ENCODE data around the gene ASTE1.
A peak's percentile ranks its signal among the peaks of the same experiment; 100 is the strongest.
"Not testable (repeated sequence)": the region's sequence is repeated elsewhere in the genome, so short reads cannot be mapped to it uniquely, and the experiment has no call there.

ASTE1 gene, protein sequence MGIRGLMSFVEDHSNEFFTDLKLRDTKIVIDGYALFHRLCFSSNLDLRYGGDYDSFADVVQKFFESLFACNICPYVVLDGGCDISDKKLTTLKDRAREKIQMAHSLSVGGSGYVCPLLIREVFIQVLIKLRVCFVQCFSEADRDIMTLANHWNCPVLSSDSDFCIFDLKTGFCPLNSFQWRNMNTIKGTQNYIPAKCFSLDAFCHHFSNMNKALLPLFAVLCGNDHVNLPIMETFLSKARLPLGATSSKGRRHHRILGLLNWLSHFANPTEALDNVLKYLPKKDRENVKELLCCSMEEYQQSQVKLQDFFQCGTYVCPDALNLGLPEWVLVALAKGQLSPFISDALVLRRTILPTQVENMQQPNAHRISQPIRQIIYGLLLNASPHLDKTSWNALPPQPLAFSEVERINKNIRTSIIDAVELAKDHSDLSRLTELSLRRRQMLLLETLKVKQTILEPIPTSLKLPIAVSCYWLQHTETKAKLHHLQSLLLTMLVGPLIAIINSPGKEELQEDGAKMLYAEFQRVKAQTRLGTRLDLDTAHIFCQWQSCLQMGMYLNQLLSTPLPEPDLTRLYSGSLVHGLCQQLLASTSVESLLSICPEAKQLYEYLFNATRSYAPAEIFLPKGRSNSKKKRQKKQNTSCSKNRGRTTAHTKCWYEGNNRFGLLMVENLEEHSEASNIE

DNA sequence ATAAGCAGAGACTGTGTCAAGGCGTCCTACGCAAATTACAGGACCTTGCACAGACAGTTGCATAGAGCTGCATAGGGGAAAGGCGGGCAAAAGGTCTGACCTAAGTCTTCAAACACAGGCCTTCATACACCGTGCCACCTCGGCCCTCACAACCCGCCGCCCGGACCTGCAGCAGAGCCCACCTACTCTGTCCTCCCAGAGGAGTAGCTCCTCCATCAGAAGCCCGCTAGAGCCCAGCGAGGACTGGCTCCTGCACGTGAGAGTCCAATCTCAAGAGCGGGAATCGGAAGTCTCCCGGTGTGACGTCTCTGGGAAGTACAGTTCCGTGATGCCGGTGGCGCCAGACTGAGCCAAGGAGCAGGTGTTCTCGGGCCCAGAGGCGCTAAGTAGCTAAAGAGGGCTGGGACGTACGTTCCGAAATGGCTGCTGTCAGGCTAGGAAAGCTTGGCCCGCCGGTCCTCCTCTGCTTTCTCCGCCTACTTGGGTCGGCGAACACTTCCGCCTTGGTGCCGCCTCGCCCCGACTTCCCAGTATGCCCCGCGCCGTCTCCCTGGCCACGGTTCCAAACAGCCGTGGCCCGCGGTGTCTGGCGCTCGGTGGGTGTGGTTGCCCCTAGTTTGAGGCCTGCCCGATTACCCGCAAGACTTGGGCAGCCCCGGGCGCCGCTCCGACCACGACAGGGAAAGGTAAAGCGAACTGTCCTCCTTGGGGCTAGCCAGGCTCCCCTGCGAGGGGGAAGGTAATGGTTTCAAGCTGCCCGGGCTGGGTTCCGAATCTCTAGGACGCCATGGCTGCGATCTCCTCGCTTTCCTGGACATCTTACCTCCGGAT lies at the start of gene ASTE1, which contains the start of gene NEK11:
TSS of gene ASTE1 (minus strand) at position 505 of the 831 bp plus-strand sequence. CDS start 1,519 bp downstream, outside the sequence.
TSS of gene NEK11 (plus strand) at position 557 of the 831 bp plus-strand sequence. CDS start 2,832 bp downstream, outside the sequence.
- DNase-seq (ENCODE audit: low read depth in 2 of 2): peak; percentile 82 to 90

DNA sequence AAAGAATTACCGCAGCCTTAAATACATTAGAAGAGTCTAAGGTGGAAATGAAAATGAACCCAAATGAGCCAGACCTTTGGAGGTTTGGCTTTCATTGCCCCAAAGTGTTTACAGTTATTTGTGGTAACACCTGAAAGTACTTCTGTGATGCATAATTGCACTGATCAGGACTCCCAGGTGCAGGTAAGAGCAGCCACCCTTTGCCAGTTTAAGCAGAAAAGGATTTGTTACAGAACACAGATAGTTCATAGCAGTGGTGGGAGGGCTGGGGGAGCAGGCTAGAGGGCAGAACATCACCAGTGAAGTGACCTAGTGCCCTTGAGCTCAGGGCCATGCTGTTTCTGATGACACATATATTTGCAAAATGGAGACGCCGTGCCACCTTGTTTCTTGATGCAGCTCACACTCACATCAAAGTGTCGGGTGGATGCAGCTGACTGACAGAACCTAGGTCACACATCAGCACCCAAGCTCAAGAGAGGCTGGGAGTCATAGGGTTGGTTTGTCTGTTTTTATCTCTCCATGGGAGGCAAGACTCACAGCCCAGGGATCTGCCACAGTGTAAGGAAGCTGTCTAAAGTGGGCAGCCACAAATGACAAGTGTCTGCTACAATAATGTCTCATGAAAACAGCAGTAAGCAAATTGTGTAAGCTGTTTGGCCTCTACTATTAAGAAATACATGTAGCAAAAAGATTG lies 49.2 kb upstream of the ASTE1 start:
- DNase-seq (ENCODE audit: low read depth in 2 of 2): no peak

DNA sequence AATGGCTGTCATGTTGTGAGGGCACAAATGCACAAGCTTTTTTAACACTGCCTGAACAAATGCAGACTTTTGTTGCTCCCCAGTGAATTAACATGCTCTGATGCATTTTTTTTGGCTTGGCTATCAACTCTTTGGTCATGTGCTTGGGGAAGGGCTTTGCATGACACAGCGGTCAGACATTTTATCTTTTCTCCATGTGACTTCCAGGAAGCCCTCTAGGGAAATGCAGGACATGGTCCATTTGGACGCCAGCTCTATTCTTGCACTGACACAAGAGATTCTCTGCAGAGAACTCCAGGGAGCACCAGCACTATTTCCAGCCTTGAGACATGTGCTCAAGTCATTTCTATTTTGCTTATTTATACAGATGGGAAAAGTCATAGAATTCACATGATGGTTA lies 46.2 kb upstream of the ASTE1 start:
- DNase-seq (ENCODE audit: low read depth in 2 of 2): no peak

DNA sequence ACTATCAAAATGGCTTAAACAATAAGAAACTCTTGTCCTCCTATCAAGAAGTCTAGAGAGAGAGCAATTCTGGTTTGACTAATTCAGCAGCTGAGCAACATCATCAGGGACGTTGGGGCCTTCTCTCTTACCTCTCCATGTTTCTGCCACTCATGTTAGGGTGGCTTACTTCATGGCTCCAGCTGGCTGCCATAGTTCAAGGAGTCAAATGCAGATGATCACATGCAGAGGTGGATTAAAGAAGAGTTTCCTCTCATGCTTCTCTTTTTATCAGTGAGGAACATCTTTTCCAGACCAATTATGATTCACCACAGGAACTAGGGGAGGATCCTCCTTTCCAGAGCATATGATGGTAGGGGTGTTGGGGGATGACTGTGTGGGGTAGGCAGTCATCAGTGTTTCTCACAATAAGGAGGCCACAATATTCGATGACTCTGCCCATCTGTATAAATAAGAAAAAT lies 45.5 kb upstream of the ASTE1 start:
- DNase-seq (ENCODE audit: low read depth in 2 of 2): no peak

DNA sequence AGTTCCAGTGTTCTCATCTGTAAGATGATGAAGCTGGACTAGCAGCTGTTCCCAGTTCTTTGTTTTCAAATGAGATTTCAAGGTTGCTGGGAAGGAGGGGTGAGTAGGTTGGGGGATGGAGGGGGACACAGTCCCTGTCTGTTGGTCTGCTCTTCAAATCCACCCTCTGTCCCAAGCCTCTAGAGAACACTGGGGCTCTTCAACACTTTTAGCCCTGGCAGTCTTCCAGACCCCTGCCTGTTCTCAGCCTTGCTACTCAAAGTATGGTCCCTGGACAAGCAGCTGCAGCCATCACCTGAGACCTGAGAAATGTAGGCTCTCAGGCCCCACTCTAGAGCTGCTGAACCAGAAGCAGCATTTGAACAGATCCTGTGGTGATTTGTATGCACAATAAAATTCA lies 41.4 kb upstream of the ASTE1 start:
- DNase-seq (ENCODE audit: low read depth in 2 of 2): no peak

DNA sequence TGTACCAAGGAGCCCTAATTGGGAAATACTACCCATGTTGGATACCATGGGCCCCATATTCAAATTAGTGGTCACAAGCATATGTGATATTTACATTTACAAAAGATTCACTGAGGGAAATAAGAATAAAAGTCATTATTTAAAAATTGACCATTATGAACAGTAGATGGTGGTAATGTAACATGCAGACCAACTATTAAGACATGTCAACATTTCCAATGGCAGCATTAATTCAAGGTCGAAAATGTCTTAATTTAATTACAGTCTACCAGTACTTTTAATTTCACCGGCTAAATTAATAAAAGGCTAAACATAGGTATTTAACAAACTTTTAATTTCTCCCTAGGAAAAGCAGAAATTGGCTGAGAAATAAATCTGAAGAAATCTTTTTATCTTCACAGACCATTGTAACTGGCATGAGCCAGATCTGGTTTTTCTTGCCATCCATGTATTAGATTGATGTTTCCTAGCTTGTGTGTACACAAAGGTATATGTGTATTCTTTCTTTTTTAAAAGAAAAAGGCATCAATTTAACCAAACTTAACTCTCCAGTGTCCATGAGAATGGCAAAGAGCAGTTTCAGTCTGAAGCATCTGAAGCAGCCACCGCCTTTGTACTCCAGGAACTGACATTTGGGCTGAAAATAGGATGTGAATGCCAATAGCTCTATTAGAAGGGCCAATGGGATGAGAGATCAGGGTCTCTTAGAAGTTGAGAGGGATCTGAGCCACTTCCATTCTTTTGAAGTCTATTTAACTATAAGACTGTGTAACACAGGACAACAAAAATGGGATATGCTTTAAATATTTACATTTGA lies 26.6 kb upstream of the ASTE1 start:
- DNase-seq (ENCODE audit: low read depth in 2 of 2): no peak

DNA sequence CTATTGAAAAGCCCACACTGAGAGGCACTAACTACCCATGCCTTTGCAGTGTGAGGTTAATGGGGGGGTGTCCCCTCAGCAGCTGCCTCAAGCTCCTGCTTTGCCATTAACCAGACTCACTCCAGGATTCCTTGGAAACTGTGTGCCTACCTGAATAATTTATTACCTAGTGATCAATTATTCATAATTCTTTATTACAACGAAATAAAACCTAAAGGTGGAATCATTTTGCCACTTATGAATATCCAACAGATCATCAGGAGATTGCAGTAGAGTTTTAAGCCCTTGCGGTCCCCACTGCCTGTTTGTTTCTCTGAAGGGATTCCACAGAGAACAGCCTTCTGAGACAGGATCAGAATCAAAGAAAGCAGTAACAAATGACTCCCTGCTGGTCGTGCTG lies 23.4 kb upstream of the ASTE1 start:
- no peak for DNase-seq (ENCODE audit: low read depth in 2 of 2)

DNA sequence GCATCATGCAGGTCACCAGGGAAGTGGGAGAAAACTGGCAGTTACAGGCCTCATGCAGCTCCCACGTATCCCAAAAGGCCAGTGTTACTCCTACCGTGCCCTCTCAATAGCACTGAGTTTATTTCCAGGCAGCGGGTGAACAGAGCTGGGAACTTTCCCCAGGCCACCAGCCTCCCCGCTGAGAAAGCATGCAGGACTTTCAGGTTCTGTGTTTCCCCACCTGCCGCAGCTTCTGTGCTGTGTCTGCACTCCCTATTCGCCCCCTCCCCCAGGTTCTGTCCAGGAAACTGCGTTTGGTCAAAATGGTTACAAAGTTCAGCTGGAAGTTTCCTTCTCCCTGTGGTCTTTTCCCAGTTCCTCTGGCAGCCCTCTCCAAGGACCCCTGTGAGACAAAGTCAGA lies 21.4 kb upstream of the ASTE1 start:
- DNase-seq (ENCODE audit: low read depth in 2 of 2): no peak

DNA sequence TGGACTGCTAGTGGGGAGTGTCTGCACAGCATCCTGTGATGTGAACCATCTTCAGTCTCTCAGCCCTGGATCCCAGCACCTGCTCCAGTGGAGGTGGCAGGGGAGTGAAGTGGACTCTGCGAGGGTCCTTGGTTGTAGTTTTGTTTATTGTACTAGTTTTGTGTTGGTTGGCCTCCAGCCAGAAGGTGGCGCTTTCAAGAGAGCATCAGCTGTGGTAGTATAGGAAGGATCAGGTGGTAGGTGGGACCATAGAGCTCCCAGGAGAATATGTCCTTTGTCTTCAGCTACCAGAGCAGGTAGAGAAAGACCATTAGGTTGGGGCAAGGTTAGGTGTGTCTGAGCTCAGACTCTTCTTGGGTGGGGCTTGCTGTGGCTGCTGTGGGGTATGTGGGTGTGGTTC lies 21.0 kb upstream of the ASTE1 start:
- no peak for DNase-seq (ENCODE audit: low read depth in 2 of 2)

DNA sequence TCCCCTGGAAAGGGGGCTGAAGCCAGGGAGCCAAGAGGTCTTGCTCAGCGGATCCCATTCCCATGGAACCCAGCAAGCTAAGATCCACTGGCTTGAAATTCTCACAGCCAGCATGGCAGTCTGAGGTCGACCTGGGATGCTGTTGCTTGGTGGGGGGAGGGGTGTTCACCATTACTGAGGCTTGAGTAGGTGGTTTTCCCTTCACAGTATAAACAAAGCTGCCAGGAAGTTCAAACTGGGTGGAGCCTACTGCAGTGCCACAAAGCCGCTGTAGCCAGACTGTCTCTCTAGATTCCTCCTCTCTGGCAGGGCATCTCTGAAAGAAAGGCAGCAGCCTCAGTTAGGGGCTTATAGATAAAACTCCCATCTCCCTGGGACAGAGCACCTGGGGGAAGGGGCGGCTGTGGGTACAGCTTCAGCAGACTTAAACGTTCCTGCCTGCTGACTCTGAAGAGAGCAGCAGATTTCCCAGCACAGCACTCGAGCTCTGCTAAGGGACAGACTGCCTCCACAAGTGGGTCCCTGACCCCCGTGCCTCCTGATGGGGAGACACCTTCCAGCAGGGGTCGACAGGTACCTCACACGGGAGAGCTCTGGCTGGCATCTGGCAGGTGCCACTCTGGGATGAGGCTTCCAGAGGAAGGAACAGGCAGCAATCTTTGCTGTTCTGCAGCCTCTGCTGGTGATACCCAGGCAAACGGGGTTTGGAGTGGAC lies 15.8 kb upstream of the ASTE1 start:
- DNase-seq (ENCODE audit: low read depth in 2 of 2): not testable (repeated sequence)

DNA sequence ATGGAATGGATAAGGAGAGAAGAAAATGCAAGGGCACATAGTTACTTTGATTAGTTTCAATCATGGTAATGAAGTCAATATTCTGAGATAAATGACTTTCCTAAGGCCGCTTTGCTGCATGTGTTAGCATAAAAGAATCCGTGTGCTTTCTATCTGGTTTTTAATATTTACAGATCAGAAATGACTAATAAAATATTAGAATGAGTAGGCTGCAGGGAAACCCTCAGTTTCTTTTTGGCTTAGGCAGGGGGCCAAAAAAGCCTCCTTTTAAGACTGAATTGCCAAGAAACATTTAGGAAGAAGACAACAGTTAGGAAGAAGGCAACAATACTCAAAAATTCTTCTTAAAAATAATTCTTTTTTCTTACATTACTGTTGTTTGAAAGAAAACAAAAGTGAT lies 11.7 kb upstream of the ASTE1 start:
- no peak for DNase-seq (ENCODE audit: low read depth in 2 of 2)

DNA sequence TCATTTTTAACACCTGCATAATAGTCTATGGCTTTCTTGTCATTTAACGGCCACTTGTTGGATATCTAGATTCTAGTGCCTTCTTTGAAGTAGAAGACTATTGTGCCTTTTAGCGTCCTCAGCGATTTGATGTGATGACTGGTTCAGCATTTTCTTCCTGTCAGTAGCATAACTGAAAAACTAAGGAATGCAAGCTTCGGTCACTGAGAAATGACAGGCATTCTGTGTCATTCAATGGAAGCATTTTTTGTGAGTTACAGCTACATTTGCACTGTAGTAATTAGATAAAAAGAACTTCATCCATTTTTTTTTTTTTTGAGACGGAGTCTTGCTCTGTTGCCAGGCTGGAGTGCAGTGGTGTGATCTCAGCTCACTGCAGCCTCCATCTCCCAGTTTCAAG lies 10.4 kb upstream of the ASTE1 start:
- DNase-seq (ENCODE audit: low read depth in 2 of 2): no peak

DNA sequence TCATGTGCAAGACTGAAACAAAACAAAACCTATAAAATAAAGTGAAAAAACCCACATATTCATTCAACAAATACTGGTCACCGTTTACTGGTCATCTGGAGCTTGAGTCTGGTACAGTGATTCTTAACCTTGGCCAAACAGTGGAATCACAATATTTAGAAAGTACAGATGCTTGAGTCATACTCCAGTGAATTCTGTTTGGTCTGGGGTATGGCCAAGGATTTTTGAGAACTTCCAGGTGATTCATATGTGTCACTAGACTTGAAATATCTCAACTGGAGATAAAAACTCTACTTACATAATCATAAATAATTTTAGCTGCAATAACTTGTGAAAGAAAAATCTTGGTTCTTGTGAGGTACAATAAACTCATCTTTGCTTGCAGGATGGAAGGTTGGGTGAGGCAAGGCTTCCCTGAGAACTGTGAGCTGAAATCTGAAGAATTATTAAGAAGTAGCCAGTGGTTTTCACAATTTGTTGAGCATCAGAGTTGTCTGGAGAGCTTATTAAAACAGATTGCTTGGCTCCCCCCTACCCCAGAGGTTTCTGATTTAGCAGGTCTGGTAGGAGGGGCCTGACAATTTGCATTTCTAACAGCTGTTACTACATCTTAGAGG lies 9.7 kb upstream of the ASTE1 start:
- DNase-seq (ENCODE audit: low read depth in 2 of 2): no peak

DNA sequence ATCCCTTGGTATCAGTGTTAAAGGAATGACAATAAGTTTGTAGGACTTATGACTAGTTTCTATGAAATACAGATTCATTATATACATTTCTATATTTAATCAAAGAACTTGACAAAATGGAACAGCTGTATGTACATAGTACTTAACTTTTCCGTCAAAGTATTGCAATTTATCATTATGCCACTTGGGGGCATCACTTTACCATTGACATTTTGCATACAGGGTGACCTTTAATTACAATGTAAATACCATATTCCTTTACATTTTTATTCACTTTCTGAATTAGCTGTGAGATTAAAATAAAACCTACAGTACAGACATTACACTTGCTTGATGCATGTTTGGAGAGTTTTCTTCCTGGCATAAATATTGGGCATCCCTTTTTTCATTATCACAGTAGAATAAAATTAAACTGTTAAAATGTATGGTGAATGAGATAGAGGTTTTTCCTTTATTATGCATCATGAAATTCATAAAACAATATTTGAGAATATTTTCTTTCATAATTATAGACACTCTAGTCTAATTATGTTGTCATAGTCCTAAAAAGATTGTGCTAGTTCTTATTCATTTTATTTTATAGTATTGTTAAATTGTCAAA lies 7.0 kb upstream of the ASTE1 start:
- DNase-seq (ENCODE audit: low read depth in 2 of 2): no peak

DNA sequence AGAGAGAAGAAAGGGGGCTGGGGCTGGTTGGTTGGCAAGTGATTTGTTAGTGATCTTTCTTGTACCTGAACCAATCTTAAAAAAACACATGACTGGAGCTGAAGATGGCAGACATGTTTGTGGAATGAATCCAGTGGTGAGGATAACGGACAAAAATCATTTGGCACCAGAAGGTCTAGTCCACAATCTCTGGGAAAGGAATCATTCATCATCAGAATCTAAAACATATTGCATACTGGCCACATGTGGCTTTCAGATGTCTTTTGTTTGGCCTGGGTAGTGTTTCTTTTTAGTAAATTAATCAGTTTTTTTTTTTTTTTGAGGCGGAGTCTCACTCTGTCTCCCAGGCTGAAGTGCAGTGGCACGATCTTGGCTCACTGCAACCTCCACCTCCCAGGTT lies 5.0 kb upstream of the ASTE1 start:
- no peak for DNase-seq (ENCODE audit: low read depth in 2 of 2)

DNA sequence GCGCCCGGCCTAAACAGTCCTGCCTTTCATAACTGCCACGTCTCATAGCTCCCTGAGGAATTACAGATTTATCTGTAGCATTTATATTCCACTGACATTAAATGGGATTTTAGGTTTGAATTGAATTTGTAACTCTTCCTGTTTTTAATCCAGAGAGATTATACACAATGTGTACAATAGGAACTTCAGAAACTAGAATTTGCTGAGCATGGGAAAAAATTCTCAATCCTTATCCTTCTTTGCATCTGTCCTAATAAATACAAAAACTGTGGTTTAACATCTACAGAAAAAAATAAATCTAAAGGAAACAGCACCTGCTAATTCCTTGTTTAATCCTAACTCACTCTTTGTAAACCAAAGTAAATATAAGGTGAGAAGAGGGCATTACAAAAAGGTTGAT lies 2.2 kb upstream of the ASTE1 start:
- DNase-seq (ENCODE audit: low read depth in 2 of 2): no peak

DNA sequence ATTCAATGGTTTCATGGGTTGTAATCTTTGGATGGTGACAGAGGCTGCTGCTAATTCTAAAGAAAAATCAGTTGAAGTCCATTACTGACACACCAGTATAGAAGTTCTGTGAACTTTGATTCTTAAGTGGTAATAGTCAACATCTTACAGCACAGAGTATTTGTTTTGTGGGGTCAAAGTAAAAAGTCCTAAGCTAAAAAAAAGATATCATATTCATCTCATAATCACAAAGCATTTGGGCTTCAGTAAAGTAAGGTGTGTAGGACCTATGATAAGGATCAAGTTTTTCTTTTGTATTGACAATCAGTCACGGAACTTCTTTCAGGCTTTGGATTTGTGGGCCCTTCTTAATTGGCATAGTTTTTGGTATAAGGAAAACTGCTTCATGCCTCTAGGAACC lies 1.1 kb downstream of the ASTE1 start:
- no peak for DNase-seq (ENCODE audit: low read depth in 2 of 2)

DNA sequence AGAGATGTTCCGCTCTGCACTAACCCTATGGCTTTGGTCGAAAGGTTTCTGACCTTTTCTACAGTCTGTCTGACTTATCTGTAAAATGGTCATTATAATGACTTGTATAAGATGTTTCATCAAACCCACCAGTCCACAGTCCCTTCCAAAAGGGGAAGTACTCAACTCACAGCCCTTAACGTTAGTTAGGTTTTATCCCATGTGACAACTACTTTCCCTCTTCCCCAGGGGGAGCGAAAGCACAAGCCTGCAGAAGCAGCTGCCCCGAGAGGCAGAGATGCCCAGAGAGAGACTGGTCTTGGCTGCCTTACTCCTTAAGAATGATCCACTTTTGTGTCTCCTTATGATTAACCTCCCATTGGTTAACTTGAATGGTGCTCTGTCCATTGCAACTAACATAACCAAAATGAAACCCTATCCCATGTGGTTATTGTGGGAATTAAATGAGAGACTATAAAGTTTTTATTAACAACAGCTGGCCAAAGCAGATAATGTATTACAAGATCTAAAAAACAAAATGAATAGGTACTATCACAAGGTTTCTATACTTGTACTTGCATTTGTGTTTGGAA lies 6.4 kb downstream of the ASTE1 start:
- no peak for DNase-seq (ENCODE audit: low read depth in 2 of 2)

DNA sequence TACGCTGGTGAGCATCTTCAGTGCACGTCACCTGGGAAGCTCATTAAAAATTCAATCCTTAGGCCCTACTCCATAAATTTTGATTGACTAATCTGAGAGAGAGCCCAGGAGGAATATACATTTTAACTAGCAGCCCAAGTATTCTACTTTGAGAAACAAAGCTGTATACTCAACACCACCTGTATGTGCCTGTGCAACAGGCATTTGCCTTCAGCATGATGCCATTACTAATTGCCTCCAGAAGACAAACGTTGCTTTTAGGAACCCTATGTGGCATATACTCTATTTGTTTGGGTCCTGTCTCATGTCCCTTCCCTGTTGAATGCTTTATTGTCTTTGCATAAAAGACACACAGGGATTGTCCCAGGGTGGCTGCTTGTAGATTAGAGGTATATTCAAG lies 7.7 kb downstream of the ASTE1 start:
- DNase-seq (ENCODE audit: low read depth in 2 of 2): no peak
